ENCODE data around the gene DUS1L.
A peak's percentile ranks its signal among the peaks of the same experiment; 100 is the strongest.

DUS1L gene

DNA sequence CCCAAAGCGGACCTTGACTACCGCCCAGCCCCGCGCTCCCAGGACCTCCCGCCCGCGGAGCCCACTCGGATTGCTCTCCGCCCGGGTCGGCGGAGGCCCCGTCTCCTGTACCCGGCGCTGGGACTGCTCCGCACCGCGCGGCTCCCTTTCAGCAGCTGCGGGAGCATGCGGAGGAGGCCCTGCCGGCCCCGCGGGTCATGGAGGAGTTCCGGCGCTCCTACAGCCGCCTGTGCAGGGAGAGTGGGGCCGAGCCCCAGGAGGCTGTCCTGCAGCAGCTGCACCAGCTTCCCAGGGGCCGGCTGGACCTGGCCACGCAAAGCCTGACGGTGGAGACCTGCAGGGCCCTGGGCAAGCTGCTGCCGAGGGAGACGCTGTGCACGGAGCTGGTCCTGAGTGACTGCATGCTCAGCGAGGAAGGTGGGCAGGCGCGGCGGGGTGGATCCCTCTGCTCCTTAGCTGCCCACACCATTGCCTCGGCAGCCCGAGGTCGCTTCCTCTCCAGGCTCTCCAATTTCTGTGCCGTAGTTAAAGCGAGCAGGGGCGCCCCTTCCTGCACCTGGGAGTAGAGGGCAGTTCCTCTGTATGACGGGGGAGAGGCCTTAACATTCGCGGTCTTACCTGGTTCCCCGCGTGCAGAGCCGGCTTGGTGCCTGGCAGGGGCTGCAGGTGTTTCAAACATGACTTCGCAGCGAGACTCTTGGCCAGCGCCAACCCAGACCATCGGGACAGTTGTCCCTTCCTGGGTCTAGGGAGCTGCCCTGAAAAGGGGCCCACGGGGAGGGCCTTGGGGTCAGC, 42.0 kb downstream of the DUS1L start:
- no peak for DNase-seq (ENCODE audit: low spot score)

- peak; percentile 100 for DNase-seq (ENCODE audit: low spot score)
Observed at GRCh38 chr17:82022981-82023446, 42.6 kb downstream of the DUS1L start, which contains the start of gene LRRC45. Gene LRRC45, plus strand, starts transcription at chr17:82023305. Its CDS starts 339 bp downstream, at chr17:82023644.

DNA sequence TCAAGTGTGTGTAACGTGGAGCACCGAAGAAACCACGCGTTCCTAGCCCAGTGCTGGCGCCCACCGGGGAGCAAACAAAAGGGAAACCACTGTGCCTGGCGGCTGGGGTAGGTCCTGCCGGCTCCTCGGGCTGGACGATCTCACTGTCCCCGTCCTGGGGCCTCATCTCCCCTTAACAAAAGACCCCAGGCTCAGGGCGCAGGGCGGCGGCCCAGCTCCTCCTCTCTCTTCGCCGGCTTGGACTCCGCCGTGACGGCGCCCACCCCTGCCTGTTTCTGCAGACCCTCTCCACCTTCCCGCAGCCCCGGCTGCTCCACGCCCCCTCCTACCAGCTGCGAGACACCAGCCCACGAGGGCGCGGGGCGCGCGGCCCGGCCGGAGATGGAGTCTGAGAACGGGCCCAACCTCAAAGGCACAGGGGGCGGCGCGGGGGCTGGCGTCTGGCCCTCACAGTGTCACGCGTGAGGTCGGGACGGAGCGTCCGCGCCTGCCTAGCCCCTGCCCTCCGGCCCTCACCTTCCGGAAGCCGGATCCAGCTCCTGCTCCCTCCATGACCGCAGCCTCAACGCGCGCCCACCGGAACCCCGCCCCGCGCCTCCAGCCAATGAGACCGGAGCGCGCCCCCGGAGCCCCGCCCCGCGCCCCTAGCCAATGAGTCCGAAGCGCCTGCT, 43.2 kb downstream of the DUS1L start, which contains the start of gene CENPX:
Gene CENPX, minus strand, starts transcription at position 569 of the 671 bp plus-strand sequence. Its CDS starts 17 bp downstream, at position 552.
- DNase-seq (ENCODE audit: low spot score), result no peak

DNA sequence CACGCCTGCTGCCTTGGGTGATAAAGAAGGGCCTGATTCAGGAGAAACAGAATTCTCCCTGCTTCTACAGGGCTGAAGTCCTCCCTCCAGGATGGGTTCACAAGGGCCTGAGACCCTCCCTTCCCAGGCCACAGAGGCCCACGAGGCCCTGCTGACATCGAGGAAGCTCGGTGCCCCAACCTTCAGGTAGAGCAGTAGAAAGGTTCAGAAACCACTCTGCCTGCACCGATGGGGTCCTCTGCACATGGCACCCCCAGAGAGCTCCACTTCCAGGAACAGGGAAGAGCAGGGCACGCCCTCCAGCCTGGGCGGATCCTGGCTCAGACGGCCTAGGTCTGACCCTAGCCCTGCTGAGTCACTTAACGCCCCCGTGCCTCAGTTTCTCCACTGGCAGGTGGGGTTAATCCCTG, 43.7 kb downstream of the DUS1L start:
- no peak for DNase-seq (ENCODE audit: low spot score)

- DNase-seq (ENCODE audit: low spot score), result peak; percentile 80
Observed at GRCh38 chr17:82021107-82021899, 44.3 kb downstream of the DUS1L start.

GRCh38 chr17:82020572-82021106, 45.0 kb downstream of the DUS1L start:
- no peak for DNase-seq (ENCODE audit: low spot score)

DNA sequence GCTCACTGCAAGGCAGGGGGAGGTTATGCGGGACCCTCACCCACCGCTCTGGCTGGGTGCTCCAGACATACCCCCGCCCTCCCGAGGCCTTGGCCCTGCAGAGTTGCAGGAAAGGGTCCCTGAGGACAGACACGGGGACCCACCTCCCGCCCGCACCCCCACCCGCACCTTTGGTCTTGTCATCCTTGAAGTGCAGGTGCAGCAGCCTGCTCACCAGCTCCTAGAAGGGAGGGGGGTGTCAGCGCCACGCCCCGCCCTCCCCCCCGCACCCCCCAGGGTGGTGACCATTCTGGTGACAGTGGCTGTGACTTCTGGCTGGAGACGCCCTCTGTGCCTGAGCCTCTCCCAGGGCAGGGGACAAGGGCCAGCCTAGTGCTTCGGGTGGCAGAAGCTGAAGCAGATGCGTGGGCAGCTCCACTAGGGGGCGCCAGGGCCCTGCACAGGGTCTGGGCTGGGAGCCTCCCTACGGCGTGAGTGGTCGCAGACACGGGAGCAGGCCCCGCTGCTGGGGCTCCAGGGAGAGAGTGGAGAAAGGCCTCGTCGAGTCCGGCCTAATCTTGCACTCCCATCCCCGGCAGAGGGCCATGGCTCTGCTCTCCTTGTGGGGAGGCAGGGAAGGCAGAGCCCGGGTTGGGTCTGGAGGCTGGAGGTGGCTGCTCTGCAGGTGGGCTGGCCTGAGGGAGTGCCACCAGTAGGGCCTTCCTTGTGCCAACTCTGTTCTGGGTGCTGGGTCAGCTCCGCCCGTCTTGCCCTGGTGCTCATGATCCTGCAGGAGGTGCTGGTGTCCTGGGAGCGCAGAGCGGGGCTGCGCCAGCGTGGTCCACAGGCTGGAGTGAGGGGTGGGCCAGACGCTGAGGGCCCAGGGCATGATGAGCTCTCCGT, 45.7 kb downstream of the DUS1L start:
- DNase-seq (ENCODE audit: low spot score), result no peak

GRCh38 chr17:82018989-82019689, 46.5 kb downstream of the DUS1L start:
- DNase-seq (ENCODE audit: low spot score), result no peak

DNA sequence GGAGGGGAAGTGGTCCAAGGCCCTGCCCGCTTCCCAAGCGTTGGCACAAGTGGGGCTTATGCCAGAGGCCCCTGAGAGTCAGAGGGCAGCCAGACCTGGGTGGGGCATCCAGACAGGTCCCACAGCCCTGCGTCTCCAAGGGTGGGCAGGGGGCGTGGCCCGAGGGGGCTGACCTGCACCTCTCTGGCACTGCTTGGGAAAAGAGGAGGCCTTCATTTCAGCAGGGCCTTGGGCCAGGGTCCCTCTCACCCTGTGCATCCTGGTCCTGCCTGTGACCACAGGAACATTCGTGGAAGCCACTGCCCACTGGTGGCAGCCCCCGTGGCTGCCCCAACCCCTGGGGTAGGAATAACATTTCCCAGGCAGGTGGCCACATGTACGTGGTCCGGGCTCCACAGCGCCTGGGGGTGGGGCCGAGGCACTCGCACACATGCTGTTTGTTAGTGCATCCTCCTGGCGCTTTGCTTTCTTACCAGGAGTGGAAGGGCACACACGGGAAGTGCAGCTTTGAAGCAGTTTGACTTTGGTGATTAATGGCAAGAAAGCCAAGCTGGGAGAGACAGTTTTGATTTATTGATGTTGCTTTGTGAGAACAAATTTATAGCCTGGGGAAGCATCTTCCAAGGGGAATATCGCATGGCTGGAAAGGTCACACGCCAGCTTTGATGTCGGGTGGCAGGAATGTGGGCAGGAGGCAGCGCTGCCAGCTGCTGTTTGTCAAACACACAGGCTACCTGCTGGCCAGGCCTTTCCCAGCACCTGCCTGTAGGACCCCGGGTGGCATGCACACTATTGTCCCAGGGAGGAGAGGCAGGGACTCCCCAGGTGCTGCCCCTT, 47.2 kb downstream of the DUS1L start:
- DNase-seq (ENCODE audit: low spot score), result no peak

DNA sequence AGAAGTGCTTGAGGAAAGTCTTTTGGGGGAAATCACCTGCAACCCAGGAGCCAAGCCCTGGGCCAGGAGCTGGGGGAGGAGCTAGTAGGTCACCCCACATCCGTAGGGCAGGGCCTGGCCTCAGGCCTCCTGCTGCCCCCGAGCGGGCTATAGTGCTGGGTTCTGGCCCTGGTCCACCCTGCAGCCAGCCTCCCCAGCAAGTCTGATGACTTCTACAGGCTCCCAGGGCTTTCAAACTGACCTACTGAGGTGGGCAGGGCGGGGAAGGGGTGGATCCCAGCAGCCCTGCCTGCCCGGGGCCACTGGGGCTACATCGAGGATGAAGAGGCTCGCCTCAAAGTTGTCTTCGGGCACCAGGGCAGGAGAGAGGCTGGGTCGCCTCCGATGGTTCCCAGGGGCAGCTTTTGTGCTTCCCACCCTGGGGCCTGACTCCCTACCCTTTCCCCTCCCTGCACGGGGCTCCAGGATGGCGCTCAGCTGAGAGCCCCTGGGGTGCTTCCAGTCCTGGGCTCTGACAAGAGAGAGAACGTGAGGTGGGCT, 47.9 kb downstream of the DUS1L start:
- no peak for DNase-seq (ENCODE audit: low spot score)

DNA sequence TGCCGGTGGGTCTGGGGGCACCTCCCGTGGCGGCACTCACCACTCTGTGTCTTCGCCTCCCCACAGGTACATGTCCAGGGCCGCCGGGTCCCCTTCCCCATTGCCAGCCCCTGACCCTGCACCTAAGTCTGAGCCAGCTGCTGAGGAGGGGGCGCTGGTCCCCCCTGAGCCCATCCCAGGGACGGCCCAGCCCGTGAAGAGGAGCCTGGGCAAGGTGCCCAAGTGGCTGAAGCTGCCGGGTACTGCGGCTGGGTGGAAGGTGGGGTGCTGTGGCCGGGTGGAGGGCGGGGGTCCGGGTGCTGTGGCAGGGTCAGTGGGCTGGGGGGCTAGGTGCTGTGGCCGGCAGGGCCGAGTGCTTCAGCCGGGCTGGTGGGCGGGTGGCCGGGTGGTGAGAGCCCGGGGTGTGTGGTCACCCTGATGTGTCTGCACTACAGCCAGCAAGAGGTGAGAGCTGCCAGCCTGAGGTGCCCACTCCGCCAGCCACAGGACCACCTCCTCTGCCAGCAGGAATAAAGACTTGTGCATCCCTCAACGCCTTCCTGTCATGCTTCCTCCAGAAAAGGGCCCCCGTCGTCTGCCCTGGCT, 48.6 kb downstream of the DUS1L start:
- DNase-seq (ENCODE audit: low spot score), result no peak

GRCh38 chr17:82016061-82016874, 49.3 kb downstream of the DUS1L start:
- no peak for DNase-seq (ENCODE audit: low spot score)

DNA sequence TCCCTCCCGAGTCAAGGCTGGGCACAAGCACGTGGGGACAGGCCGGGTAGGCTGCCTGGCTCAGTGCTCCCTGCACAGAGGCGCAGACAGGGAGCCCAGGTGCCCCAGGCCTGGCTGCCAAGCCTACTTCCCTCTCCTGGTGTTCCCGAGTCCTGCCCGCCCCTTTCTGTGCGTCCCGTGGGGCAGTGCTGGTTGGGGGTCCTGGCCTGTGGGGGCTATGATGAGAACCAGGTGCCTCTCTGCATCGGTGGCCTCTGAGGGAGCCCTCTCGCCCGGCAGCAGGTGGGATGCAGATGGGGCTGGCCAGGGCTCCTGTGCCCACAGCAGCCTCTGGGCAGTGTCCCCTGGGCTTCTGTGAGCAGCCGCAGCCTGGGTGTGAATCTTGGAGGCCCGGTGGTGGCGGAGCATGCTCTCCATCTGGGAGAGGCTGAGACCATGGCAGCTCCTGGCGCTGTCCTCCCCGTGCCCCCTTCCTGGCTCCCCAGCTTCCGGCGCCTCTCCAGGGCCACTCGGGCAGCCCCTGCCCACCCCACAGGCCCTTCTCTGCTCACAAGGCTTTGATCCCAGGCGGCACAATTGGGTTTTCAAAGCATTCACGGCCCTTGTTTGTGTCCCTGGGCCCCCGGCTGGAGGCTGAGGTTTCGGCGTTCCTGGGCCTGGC, 50.2 kb downstream of the DUS1L start:
- DNase-seq (ENCODE audit: low spot score), result no peak

- no peak for DNase-seq (ENCODE audit: low spot score)
Observed at GRCh38 chr17:82014971-82015310, 50.7 kb downstream of the DUS1L start.

- no peak for DNase-seq (ENCODE audit: low spot score)
Observed at GRCh38 chr17:82014432-82014831, 51.2 kb downstream of the DUS1L start.

DNA sequence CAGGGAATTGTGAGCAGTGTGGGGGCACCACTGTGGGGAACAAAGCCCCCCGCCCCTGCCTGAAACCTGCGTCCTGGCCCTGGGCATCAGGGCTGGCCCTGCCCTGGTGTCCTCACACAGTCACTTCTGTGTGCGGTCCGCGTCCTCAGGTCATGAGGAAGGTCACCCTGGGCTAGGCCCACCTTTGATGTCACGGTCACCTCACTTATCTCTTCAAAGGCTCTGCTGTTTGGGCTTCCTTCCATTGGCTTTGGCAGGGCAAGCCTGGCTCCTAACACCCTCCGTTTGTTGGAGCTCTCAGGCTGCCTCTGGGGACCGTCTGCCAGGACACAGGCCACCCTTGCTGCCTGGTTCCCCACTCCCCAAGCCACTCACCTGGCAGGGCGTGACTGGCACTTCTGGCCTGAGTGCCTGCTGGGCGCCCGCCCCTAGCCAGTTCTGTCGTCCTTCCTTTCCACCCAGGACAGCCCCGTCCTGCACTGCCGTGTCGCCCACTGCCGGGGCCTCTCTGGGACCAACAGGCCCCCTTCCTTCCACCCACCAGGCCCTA, 51.8 kb downstream of the DUS1L start:
- DNase-seq (ENCODE audit: low spot score), result no peak

DNA sequence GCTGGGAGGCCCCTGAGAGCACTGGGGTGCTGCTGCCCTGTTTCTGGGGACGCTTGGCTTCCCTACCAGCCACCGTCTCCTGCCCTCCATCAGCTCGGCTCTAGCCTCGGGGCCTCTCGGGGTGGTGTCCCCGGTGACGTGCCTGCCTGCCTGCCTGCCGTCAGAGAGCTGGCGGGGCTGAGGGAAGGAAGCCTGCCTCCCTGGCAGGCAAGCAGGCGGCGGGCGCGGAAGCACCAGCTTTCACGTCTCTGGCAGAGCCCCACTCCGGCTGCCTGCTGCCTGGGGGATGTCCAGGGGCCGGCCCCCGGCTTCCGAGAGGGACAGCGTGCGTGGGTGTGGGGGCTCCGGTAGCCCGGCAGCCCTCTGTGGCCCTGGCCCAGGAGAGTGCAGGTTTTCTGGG, 52.3 kb downstream of the DUS1L start:
- no peak for DNase-seq (ENCODE audit: low spot score)

Data from globus pallidus (tissue), 1 donor.